SK-N-SH (cell line): ENCODE data around the gene RWDD3. TPM values are rescaled to one million over a fixed set of nuclear protein-coding genes. Genes with fewer than 3 reads are reported as not detected.

ENCODE experiments used
- CTCF ChIA-PET: fragments of 300-600, 350-600 bp; formaldehyde crosslinking; extraction: SDS; loops from one replicate; lab custom pipeline; 2021; lab: Yijun Ruan, JAX
- POLR2A ChIA-PET: fragments of 350-600 bp; sonication (Branson Sonifier 250); formaldehyde crosslinking; extraction: SDS; loops from one replicate; lab custom pipeline; 2020; ENCODE audit warnings: antibody characterized with exemption, inconsistent platforms; lab: Yijun Ruan, JAX
- DNase-seq: peaks from one replicate; pipeline ENCODE4 v3.0.0; 2012
- H2AFZ ChIP-seq: fragments of 200-600 bp; sonication (generic); 2 replicates; pipeline ENCODE4 v1.8.1; 2016; ENCODE audit warnings: antibody characterized with exemption, mild to moderate bottlenecking, low read depth
- H3F3A ChIP-seq: fragments of 200-600 bp; sonication (generic); replicated peaks from 2 replicates; pipeline ENCODE3; 2016; ENCODE audit warnings: antibody characterized with exemption, mild to moderate bottlenecking; ENCODE audit not compliant: insufficient read depth
- H3K27ac ChIP-seq, 2 experiments: fragments of 200-500 bp in 1 of 2; fragments of 200-600 bp in 1 of 2; sonication (Bioruptor generic) in 1 of 2; sonication (generic), shearing (Covaris generic) in 1 of 2; 2 replicates each; pipeline versions ENCODE4 v1.5.1 to v1.6.1; 2014 to 2016; ENCODE audit warnings: low read depth in 2 of 2, inconsistent platforms in 1 of 2, low read length in 1 of 2, mild to moderate bottlenecking in 1 of 2, mixed read lengths in 1 of 2
- H3K27me3 ChIP-seq: fragments of 200-600 bp; sonication (generic), shearing (Covaris generic); 2 replicates; pipeline ENCODE4 v1.6.1; 2016; ENCODE audit warnings: mixed run types; ENCODE audit not compliant: insufficient read depth
- H3K36me3 ChIP-seq, 2 experiments: fragments of 200-500 bp in 1 of 2; fragments of 200-600 bp in 1 of 2; sonication (Bioruptor generic) in 1 of 2; sonication (generic) in 1 of 2; replicated peaks in 1 of 2; 2 replicates each; pipeline versions ENCODE3 to v1.5.1; 2014 to 2016; ENCODE audit warnings: low read length in 1 of 2, mild to moderate bottlenecking in 1 of 2; ENCODE audit not compliant: insufficient read depth in 2 of 2, control insufficient read depth in 1 of 2
- H3K4me1 ChIP-seq, 2 experiments: fragments of 200-500 bp in 1 of 2; fragments of 200-600 bp in 1 of 2; sonication (Bioruptor generic) in 1 of 2; sonication (generic), shearing (Covaris generic) in 1 of 2; 2 replicates each; pipeline versions ENCODE4 v1.5.1 to v1.6.1; 2014 to 2016; ENCODE audit warnings: low read depth in 1 of 2, low read length in 1 of 2, mixed run types in 1 of 2; ENCODE audit not compliant: insufficient read depth in 2 of 2, control insufficient read depth in 1 of 2
- H3K4me2 ChIP-seq: fragments of 200-600 bp; sonication (generic), shearing (Covaris generic); 2 replicates; pipeline ENCODE4 v1.6.1; 2017; ENCODE audit warnings: mixed run types
- H3K4me3 ChIP-seq, 2 experiments: fragments of 200-500 bp in 1 of 2; fragments of 200-600 bp in 1 of 2; sonication (Bioruptor generic) in 1 of 2; sonication (generic), shearing (Covaris generic) in 1 of 2; 2 replicates each; pipeline versions ENCODE4 v1.5.1 to v1.8.1; 2014 to 2016; ENCODE audit warnings: low read depth in 2 of 2, inconsistent platforms in 1 of 2, low read length in 1 of 2, mild to moderate bottlenecking in 1 of 2, mixed read lengths in 1 of 2, moderate library complexity in 1 of 2
- H3K79me2 ChIP-seq: fragments of 200-600 bp; sonication (generic); 2 replicates; pipeline ENCODE4 v1.8.1; 2017; ENCODE audit warnings: mild to moderate bottlenecking; ENCODE audit not compliant: insufficient read depth
- H3K9ac ChIP-seq: fragments of 200-600 bp; sonication (generic); 2 replicates; pipeline ENCODE4 v1.6.1; 2017; ENCODE audit warnings: mixed run types
- H3K9me2 ChIP-seq: fragments of 200-600 bp; sonication (generic); 2 replicates; pipeline ENCODE4 v1.6.1; 2017; ENCODE audit warnings: mixed run types
- H3K9me3 ChIP-seq: fragments of 200-600 bp; sonication (generic); 2 replicates; pipeline ENCODE4 v1.6.1; 2017; ENCODE audit warnings: mixed run types, mild to moderate bottlenecking, moderate library complexity
- H4K20me1 ChIP-seq: fragments of 200-600 bp; sonication (generic); 2 replicates; pipeline ENCODE4 v1.6.1; 2017; ENCODE audit warnings: mild to moderate bottlenecking, mixed run types; ENCODE audit not compliant: insufficient read depth
- CHD2 ChIP-seq: fragments of 150-350 bp; IDR thresholded peaks from 2 replicates; pipeline ENCODE4 v1.6.1; 2018; ENCODE audit warnings: low read length; ENCODE audit not compliant: partially characterized antibody
- ELF1 ChIP-seq: IDR thresholded peaks from 2 replicates; pipeline ENCODE4 v1.4.0; 2012
- EZH2phosphoT487 ChIP-seq: fragments of 200-600 bp; sonication (generic); IDR thresholded peaks from 2 replicates; pipeline ENCODE4 v1.6.1; 2017; ENCODE audit warnings: low read depth, mixed run types, mild to moderate bottlenecking, antibody characterized with exemption, moderate library complexity, borderline replicate concordance
- FOXJ3 ChIP-seq: sonication (generic); formaldehyde crosslinking; IDR thresholded peaks from 2 replicates; pipeline ENCODE4 v1.5.1; 2020; ENCODE audit warnings: mild to moderate bottlenecking, missing genetic modification reagents
- IRF3 ChIP-seq: fragments of 150-350 bp; IDR thresholded peaks from 2 replicates; pipeline ENCODE4 v1.6.1; 2016; ENCODE audit warnings: mild to moderate bottlenecking, low read depth, low read length
- JUND ChIP-seq: IDR thresholded peaks from 2 replicates; pipeline ENCODE4 v1.4.0; 2012
- NFIC ChIP-seq: IDR thresholded peaks from 2 replicates; pipeline ENCODE4 v1.4.0; 2012; ENCODE audit warnings: borderline replicate concordance
- RAD21 ChIP-seq: IDR thresholded peaks from 2 replicates; pipeline ENCODE4 v1.6.1; 2012; ENCODE audit warnings: mild to moderate bottlenecking, low read length
- RCOR1 ChIP-seq: fragments of 150-350 bp; IDR thresholded peaks from 2 replicates; pipeline ENCODE4 v1.6.1; 2017; ENCODE audit warnings: antibody characterized with exemption, low read length
- REST ChIP-seq: IDR thresholded peaks from 2 replicates; pipeline ENCODE4 v1.6.1; 2012; ENCODE audit warnings: mild to moderate bottlenecking, low read depth, low read length, moderate library complexity
- RFX5 ChIP-seq: IDR thresholded peaks from 2 replicates; pipeline ENCODE4 v1.6.1; 2012; ENCODE audit warnings: mild to moderate bottlenecking, improper control_type of control experiment, low read length
- SMC3 ChIP-seq: IDR thresholded peaks from 2 replicates; pipeline ENCODE4 v1.6.1; 2012; ENCODE audit warnings: low read depth, low read length, improper control_type of control experiment
- TAF1 ChIP-seq: IDR thresholded peaks from 2 replicates; pipeline ENCODE4 v1.6.1; 2012; ENCODE audit warnings: low read depth, mild to moderate bottlenecking, low read length, moderate library complexity, borderline replicate concordance
- TCF12 ChIP-seq: IDR thresholded peaks from 2 replicates; pipeline ENCODE4 v1.4.0; 2012
- USF1 ChIP-seq: IDR thresholded peaks from 2 replicates; pipeline ENCODE4 v1.4.0; 2012; ENCODE audit warnings: low read depth, borderline replicate concordance
- YY1 ChIP-seq: IDR thresholded peaks from 2 replicates; pipeline ENCODE4 v1.4.0; 2012; ENCODE audit warnings: low read depth, mild to moderate bottlenecking
- WGBS: methylation state at CpG from one replicate; pipeline ENCODE4 v1.1.6; 2017; ENCODE audit warnings: low lambda C conversion rate; 5-methylcytosine and 5-hydroxymethylcytosine counted together
- polyA plus RNA-seq, 3 experiments: library from polyadenylated mRNA; depleted of rRNA; stranded (reverse); fragments of >200 nt; gene quantifications; 2 replicates each; pipeline ENCODE4 v1.2.3, GENCODE V29; 2012
- TF ChIP-seq, protein P1 (sequence below): IDR thresholded peaks from 2 replicates; pipeline ENCODE4; 2012

The RWDD3 gene
- polyA plus RNA-seq, 1 of the 3 experiments (the other 2 are of a cell fraction), result 11.9 TPM

- Histone ChIP-seq H3K79me2 (no peaks in the 10 kb centered on the region), H3F3A (no peaks in the 10 kb centered on the region), H3K4me3 (no peak overlapping the region), H4K20me1 (no peaks in the 10 kb centered on the region), H3K9ac (no peak overlapping the region), H3K27ac (no peak overlapping the region), H3K4me2 (no peak overlapping the region), H3K27me3 (no peaks in the 10 kb centered on the region), H3K36me3 (no peaks in the 10 kb centered on the region)
- no peak for DNase-seq
- POLR2A ChIA-PET, result no interaction called here
- no peak for TF ChIP-seq SMC3
- TF ChIP-seq REST, result no peak
- no peak for TF ChIP-seq RFX5
- TF ChIP-seq IRF3, result no peak
- TF ChIP-seq, protein P1, sequence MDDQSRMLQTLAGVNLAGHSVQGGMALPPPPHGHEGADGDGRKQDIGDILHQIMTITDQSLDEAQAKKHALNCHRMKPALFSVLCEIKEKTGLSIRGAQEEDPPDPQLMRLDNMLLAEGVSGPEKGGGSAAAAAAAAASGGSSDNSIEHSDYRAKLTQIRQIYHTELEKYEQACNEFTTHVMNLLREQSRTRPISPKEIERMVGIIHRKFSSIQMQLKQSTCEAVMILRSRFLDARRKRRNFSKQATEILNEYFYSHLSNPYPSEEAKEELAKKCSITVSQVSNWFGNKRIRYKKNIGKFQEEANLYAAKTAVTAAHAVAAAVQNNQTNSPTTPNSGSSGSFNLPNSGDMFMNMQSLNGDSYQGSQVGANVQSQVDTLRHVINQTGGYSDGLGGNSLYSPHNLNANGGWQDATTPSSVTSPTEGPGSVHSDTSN, result no peak
- TF ChIP-seq CHD2, result no peak
- no peak for TF ChIP-seq USF1
- TF ChIP-seq, all 33 proteins: peak for 0
- Histone ChIP-seq H3K4me1 (no peaks in the 10 kb centered on the region), H3K9me3 (no peaks in the 10 kb centered on the region; the same call in 1 of the 2 replicates), H2AFZ (no peak overlapping the region), H3K9me2 (no peaks in the 10 kb centered on the region)
- 50% methylated on average over 1 of the region's 1 CpG for WGBS
- CTCF ChIA-PET, result no interaction called here
Measured at GRCh38 chr1:95259245-95259644, 25.2 kb downstream of the RWDD3 start.

DNA sequence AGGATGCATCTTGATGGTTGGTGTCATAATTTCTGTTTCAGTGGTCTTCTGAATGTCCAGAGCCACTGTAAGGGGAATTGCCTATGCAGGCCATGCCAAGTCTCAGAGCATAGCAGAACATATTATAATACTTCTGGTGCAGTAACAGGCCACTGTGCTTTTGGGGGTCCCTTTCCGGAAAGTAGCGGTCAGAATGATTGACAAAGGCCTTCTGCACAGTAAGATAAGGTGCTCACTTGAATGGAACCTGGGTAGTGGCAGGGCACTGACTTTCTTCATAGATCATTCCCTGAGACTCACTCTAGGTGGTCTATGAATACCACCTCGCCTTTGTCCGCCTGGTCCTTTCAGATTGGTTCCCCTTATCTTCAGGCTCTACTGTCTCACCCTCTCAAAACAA lies 28.9 kb downstream of the RWDD3 start:
- Histone ChIP-seq H3K4me1 (no peaks in the 10 kb centered on the region; a peak in 1 of 4 replicates), H3K9me3 (no peaks in the 10 kb centered on the region), H3F3A (no peaks in the 10 kb centered on the region), H3K27me3 (no peaks in the 10 kb centered on the region), H3K4me3 (no peak overlapping the region), H3K36me3 (no peaks in the 10 kb centered on the region), H3K79me2 (no peaks in the 10 kb centered on the region), H2AFZ (no peak overlapping the region), H4K20me1 (no peaks in the 10 kb centered on the region), H3K9ac (no peak overlapping the region), H3K9me2 (no peaks in the 10 kb centered on the region)
- CTCF ChIA-PET, result no interaction called here
- no peak for DNase-seq
- TF ChIP-seq TCF12 (no peak), REST (no peak), CHD2 (no peak), JUND (no peak), ELF1 (no peak), RAD21 (no peak), EZH2phosphoT487 (no peak), NFIC (no peak), FOXJ3 (CRISPR knock-in tag) (no peak), RFX5 (no peak), TAF1 (no peak), RCOR1 (no peak), YY1 (no peak)
- TF ChIP-seq, protein P1, result no peak
- TF ChIP-seq, all 33 proteins: peak for 0
- POLR2A ChIA-PET, result no interaction called here
- 81% methylated on average over 4 of the region's 4 CpGs for WGBS
- H3K4me2 ChIP-seq, result no peak overlapping the region
- no peak overlapping the region for H3K27ac ChIP-seq
